Keratinocyte (primary cell): Measurements from ENCODE around the gene ADGRL3. TPM values are rescaled to one million over a fixed set of nuclear protein-coding genes. Genes with fewer than 3 reads are reported as not detected.

Source experiments
- DNase-seq: peaks from one replicate; pipeline ENCODE4 v3.0.0-alpha.2; 2011; ENCODE audit warnings: low read depth, missing footprints, low spot score
- FAIRE-seq: peaks from 2 replicates; lab custom pipeline; 2011; peaks lifted over from hg19 to GRCh38; lab: Jason Lieb, UNC
- H2AFZ ChIP-seq: 2 replicates; pipeline ENCODE4 v1.6.0; 2012; ENCODE audit warnings: low read length, control low read depth, inconsistent platforms; ENCODE audit not compliant: control insufficient read depth
- H3K27ac ChIP-seq: 2 replicates; pipeline ENCODE4 v1.5.1; 2011; ENCODE audit warnings: low read length; ENCODE audit not compliant: control insufficient read depth, insufficient read depth
- H3K27me3 ChIP-seq: 3 replicates; pipeline ENCODE4 v1.6.0; 2011; ENCODE audit warnings: low read length; ENCODE audit not compliant: control insufficient read depth, insufficient read depth; ENCODE audit errors: extremely low read depth
- H3K36me3 ChIP-seq, 2 experiments: 2 replicates in 1 of 2; 3 replicates in 1 of 2; pipeline ENCODE4 v1.5.1; 2011; ENCODE audit warnings: low read length in 2 of 2, mild to moderate bottlenecking in 1 of 2; ENCODE audit not compliant: control insufficient read depth in 2 of 2, insufficient read depth in 2 of 2; ENCODE audit errors: extremely low read depth in 1 of 2
- H3K4me1 ChIP-seq: 3 replicates; pipeline ENCODE4 v1.5.1; 2011; ENCODE audit warnings: low read length; ENCODE audit not compliant: control insufficient read depth, insufficient read depth; ENCODE audit errors: extremely low read depth
- H3K4me2 ChIP-seq: 3 replicates; pipeline ENCODE4 v1.6.0; 2011; ENCODE audit warnings: low read depth, low read length; ENCODE audit not compliant: control insufficient read depth, insufficient read depth; ENCODE audit errors: extremely low read depth
- H3K4me3 ChIP-seq, 3 experiments: fragments of 200-600 bp in 1 of 3; sonication (generic) in 1 of 3; 2 replicates in 2 of 3; 3 replicates in 1 of 3; pipeline ENCODE4 v1.5.1; 2011 to 2016; ENCODE audit warnings: low read length in 3 of 3, mild to moderate bottlenecking in 3 of 3, control low read depth in 2 of 3, inconsistent platforms in 1 of 3, low read depth in 1 of 3, mixed read lengths in 1 of 3, mixed run types in 1 of 3, moderate library complexity in 1 of 3; ENCODE audit not compliant: control insufficient read depth in 2 of 3, insufficient read depth in 2 of 3; ENCODE audit errors: extremely low read depth in 1 of 3
- H3K79me2 ChIP-seq: 2 replicates; pipeline ENCODE4 v1.6.0; 2012; ENCODE audit warnings: low read length; ENCODE audit not compliant: control insufficient read depth, insufficient read depth
- H3K9ac ChIP-seq: 3 replicates; pipeline ENCODE4 v1.6.0; 2011; ENCODE audit warnings: low read length; ENCODE audit not compliant: control insufficient read depth, insufficient read depth; ENCODE audit errors: extremely low read depth
- H3K9me1 ChIP-seq: 3 replicates; pipeline ENCODE4 v1.6.0; 2011; ENCODE audit warnings: low read length; ENCODE audit not compliant: control insufficient read depth, insufficient read depth; ENCODE audit errors: extremely low read depth
- H3K9me3 ChIP-seq: 2 replicates; pipeline ENCODE4 v1.5.1; 2012; ENCODE audit warnings: low read depth, low read length; ENCODE audit not compliant: control insufficient read depth
- H4K20me1 ChIP-seq: 3 replicates; pipeline ENCODE4 v1.6.0; 2011; ENCODE audit warnings: low read length; ENCODE audit not compliant: control insufficient read depth, insufficient read depth; ENCODE audit errors: extremely low read depth
- EZH2 ChIP-seq: IDR thresholded peaks from one replicate; pipeline ENCODE4 v1.6.1; 2012; ENCODE audit warnings: inconsistent platforms, mild to moderate bottlenecking, low read length, moderate library complexity
- dilution Hi-C: fragments of 300-500 bp; cut with MboI; formaldehyde crosslinking; loops from one replicate; pipeline ENCODE4 v1.7.0; 2020; ENCODE audit warnings: low sequenced_read_pairs; ENCODE audit not compliant: extremely low pct_ligation_motif_present
- polyA plus RNA-seq, 5 experiments: library from polyadenylated mRNA; depleted of rRNA in 3 of 5; stranded (reverse) in 3 of 5; stranded (forward) in 1 of 5; unstranded in 1 of 5; fragments of >200 nt; gene quantifications; 1 replicate in 1 of 5; 2 replicates in 3 of 5; 3 replicates in 1 of 5; pipeline versions ENCODE4 v1.2.1 to v1.2.3, GENCODE V29; 2011 to 2012; ENCODE audit warnings: missing spikeins in 2 of 5, low read depth in 1 of 5, low replicate concordance in 1 of 5
- TF ChIP-seq, protein P1 (sequence below), 3 experiments: IDR thresholded peaks in 1 of 3; conservative IDR thresholded peaks in 1 of 3; optimal IDR thresholded peaks in 1 of 3; 2 replicates in 2 of 3; 3 replicates in 1 of 3; pipeline versions ENCODE3 to v1.5.1; 2011; ENCODE audit warnings: low read length in 3 of 3, mild to moderate bottlenecking in 3 of 3, moderate library complexity in 2 of 3, control low read depth in 1 of 3, inconsistent platforms in 1 of 3; ENCODE audit not compliant: insufficient read depth in 2 of 3; ENCODE audit errors: extremely low read depth in 1 of 3

The ADGRL3 gene
- polyA plus RNA-seq, 1 donor (not counting 4 experiments of a cell fraction or from before 2014, with no cell fraction given): 0.18 TPM

DNA sequence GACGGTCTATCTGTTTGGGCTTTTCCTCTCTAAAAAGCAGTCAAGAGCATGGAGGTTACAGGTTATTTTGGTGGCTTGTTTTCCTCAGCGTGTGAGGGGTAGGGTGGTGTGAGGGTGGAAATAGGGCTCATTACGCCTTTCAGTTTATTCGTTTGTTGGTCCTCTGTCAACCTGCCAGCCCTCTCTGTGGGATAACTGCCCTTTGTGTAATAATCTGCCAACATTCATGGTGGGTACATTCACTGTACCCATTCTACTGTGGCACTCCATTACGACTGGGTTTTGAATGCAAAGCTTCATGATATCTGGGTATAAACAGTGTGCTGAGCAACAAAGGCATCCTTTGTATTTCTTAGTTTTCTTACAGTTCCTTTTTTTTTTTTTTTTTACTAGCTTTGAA is 136.4 kb downstream of the ADGRL3 start:
- no peaks in the 10 kb centered on the region for H4K20me1 ChIP-seq
- H3K9me1 ChIP-seq: no peaks in the 10 kb centered on the region
- H3K27me3 ChIP-seq: no peaks in the 10 kb centered on the region
- H3K9me3 ChIP-seq: no peaks in the 10 kb centered on the region
- no peak overlapping the region for H3K4me3 ChIP-seq
- no peaks in the 10 kb centered on the region for H3K36me3 ChIP-seq
- TF ChIP-seq EZH2: no peak
- TF ChIP-seq, protein P1, sequence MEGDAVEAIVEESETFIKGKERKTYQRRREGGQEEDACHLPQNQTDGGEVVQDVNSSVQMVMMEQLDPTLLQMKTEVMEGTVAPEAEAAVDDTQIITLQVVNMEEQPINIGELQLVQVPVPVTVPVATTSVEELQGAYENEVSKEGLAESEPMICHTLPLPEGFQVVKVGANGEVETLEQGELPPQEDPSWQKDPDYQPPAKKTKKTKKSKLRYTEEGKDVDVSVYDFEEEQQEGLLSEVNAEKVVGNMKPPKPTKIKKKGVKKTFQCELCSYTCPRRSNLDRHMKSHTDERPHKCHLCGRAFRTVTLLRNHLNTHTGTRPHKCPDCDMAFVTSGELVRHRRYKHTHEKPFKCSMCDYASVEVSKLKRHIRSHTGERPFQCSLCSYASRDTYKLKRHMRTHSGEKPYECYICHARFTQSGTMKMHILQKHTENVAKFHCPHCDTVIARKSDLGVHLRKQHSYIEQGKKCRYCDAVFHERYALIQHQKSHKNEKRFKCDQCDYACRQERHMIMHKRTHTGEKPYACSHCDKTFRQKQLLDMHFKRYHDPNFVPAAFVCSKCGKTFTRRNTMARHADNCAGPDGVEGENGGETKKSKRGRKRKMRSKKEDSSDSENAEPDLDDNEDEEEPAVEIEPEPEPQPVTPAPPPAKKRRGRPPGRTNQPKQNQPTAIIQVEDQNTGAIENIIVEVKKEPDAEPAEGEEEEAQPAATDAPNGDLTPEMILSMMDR (optimal IDR thresholded peaks at IDR 0.05 in 1 of 3, IDR thresholded peaks at IDR 0.05 in 1 of 3, conservative IDR thresholded peaks at IDR 0.05 in 1 of 3; ENCODE audit: extremely low read depth in 1 of 3, insufficient read depth in 2 of 3, low read length in 3 of 3): no peak
- no peak overlapping the region for H3K27ac ChIP-seq
- FAIRE-seq (no peak), DNase-seq (no peak)
- H3K79me2 ChIP-seq: no peaks in the 10 kb centered on the region
- dilution Hi-C loops: no loop called here
- no peak overlapping the region for H3K9ac ChIP-seq
- H2AFZ ChIP-seq: no peak overlapping the region
- H3K4me1 ChIP-seq: no peaks in the 10 kb centered on the region
- no peak overlapping the region for H3K4me2 ChIP-seq

DNA sequence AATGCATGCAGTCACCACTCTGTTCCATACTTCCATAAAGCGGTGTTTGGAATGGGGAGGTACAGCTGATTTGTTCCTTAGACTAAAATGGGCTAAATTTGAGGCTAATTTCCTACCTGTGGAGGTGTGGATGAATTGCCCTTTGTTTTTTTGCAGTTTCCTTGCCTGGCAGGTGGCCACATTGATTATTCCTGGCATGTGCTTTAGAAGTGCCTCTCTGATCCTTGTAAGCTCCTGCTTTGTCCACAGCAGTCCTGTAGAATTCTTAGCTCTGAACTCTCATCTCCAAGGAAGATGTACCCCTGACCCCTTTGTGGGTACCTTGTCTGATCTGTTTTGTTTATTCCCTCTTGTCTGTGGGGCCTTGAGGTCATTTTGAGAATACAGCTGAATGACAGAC is 136.8 kb downstream of the ADGRL3 start:
- no peaks in the 10 kb centered on the region for H3K4me1 ChIP-seq
- no peaks in the 10 kb centered on the region for H4K20me1 ChIP-seq
- TF ChIP-seq, protein P1 (optimal IDR thresholded peaks at IDR 0.05 in 1 of 3, IDR thresholded peaks at IDR 0.05 in 1 of 3, conservative IDR thresholded peaks at IDR 0.05 in 1 of 3; ENCODE audit: extremely low read depth in 1 of 3, insufficient read depth in 2 of 3, low read length in 3 of 3): no peak
- TF ChIP-seq EZH2: no peak
- H3K4me2 ChIP-seq: no peak overlapping the region
- dilution Hi-C loops: no loop called here
- no peak overlapping the region for H3K9ac ChIP-seq
- no peak overlapping the region for H2AFZ ChIP-seq
- no peaks in the 10 kb centered on the region for H3K79me2 ChIP-seq
- H3K27ac ChIP-seq: no peak overlapping the region
- no peak for FAIRE-seq
- H3K36me3 ChIP-seq: no peaks in the 10 kb centered on the region
- no peaks in the 10 kb centered on the region for H3K9me3 ChIP-seq
- H3K27me3 ChIP-seq: no peaks in the 10 kb centered on the region
- DNase-seq: no peak
- no peaks in the 10 kb centered on the region for H3K9me1 ChIP-seq
- no peak overlapping the region for H3K4me3 ChIP-seq
